Muscle layer of colon (tissue), 2 donors: ENCODE data around the gene NUMBL.

Experiments
- H3K27ac ChIP-seq: one replicate; pipeline ENCODE4 v1.7.0; 2013; ENCODE audit warnings: low read depth, mild to moderate bottlenecking, low read length, moderate library complexity
- H3K27me3 ChIP-seq, 2 donors: one replicate each; pipeline ENCODE4 v1.7.0; 2013; ENCODE audit warnings: low read length in 2 of 2, mild to moderate bottlenecking in 2 of 2; ENCODE audit not compliant: insufficient read depth in 2 of 2, control insufficient read depth in 1 of 2
- H3K36me3 ChIP-seq: one replicate; pipeline ENCODE4 v1.7.0; 2013; ENCODE audit warnings: mild to moderate bottlenecking, low read length; ENCODE audit not compliant: insufficient read depth
- H3K4me1 ChIP-seq: one replicate; pipeline ENCODE4 v1.7.0; 2013; ENCODE audit warnings: mild to moderate bottlenecking, low read length; ENCODE audit not compliant: insufficient read depth
- H3K4me3 ChIP-seq, 2 donors: one replicate each; pipeline ENCODE4 v1.7.0; 2013; ENCODE audit warnings: low read length in 2 of 2, low read depth in 1 of 2, mild to moderate bottlenecking in 1 of 2, moderate library complexity in 1 of 2
- H3K9ac ChIP-seq: one replicate; pipeline ENCODE4 v1.7.0; 2013; ENCODE audit warnings: low read length
- H3K9me3 ChIP-seq: one replicate; pipeline ENCODE4 v1.7.0; 2013; ENCODE audit warnings: mild to moderate bottlenecking, low read length
- donor health status: abdominal sarcoma.
- donor health status: Adenocarcinoma of cecum.

Gene NUMBL

GRCh38 chr19:40672573-40673299, 17.7 kb downstream of the NUMBL start:
- Histone ChIP-seq H3K4me1 (no peaks in the 10 kb centered on the region), H3K9ac (no peak overlapping the region), H3K27me3 (no peaks in the 10 kb centered on the region), H3K9me3 (no peaks in the 10 kb centered on the region), H3K27ac (no peak overlapping the region), H3K36me3 (peaks cover 85% of the 10 kb centered on the region), H3K4me3 (no peak overlapping the region)

DNA sequence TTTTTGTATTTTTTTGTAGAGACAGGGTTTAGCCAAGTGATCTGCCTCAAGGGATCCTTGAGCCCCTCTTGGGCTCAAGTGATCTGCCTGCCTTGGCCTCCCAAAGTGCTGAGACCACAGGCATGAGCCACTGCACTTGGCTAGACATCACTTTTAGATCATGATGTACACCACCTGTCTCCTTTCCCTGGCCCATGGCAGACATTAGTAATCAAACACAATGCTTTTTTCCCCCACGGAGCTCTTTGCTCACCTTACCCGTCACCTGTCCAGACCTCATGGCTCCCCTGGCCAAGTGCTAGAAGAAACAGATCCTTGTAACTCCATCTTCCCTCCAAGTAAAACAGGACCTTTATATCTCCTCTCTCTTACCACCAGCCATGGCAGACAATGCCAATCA, 18.4 kb downstream of the NUMBL start:
- Histone ChIP-seq H3K36me3 (peaks cover 78% of the 10 kb centered on the region), H3K27ac (no peak overlapping the region), H3K9me3 (no peaks in the 10 kb centered on the region)

GRCh38 chr19:40671404-40671803, 19.0 kb downstream of the NUMBL start:
- H3K27ac ChIP-seq: no peak overlapping the region

More for the DNA sequence above, 18.4 kb downstream of the NUMBL start:
- Histone ChIP-seq H3K4me1 (no peaks in the 10 kb centered on the region), H3K4me3 (no peak overlapping the region), H3K27me3 (no peaks in the 10 kb centered on the region), H3K9ac (no peak overlapping the region)

DNA sequence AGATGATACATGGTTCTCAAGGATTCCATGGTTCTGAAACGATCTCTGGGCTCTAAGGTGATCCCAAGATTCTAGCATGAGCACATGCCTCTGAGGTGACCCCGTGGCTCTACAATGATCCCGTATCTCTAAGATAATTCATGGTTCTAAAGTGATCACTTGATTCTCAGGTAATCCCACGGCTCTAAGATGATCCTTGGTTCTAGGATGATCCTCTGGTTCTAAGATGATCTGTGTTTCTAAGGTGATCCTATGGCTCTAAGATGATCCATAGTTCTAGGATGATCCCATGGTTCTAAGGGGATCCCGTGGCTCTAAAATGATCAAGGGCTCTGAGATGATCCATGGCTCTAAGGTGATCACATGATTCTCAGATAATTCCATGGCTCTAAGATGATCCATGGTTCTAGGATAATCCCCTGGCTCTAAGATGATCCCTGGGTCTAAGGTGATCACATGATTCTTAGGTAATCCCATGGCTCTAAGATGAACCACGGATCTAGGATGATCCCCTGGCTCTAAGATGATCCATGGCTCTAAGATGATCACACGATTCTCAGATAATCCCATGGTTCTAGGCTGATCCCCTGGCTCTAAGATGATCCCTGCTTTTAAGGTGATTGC, 21.3 kb downstream of the NUMBL start:
- Histone ChIP-seq H3K27ac (no peak overlapping the region), H3K9me3 (no peaks in the 10 kb centered on the region), H3K36me3 (peaks cover 59% of the 10 kb centered on the region), H3K4me1 (peaks cover under 1% of the 10 kb centered on the region), H3K4me3 (no peak overlapping the region), H3K27me3 (no peaks in the 10 kb centered on the region), H3K9ac (no peak overlapping the region)

More at GRCh38 chr19:40671404-40671803, 19.0 kb downstream of the NUMBL start:
- peaks cover 74% of the 10 kb centered on the region for H3K36me3 ChIP-seq
- H3K4me3 ChIP-seq: no peak overlapping the region
- H3K27me3 ChIP-seq: no peaks in the 10 kb centered on the region
- no peak overlapping the region for H3K9ac ChIP-seq
- no peaks in the 10 kb centered on the region for H3K4me1 ChIP-seq
- H3K9me3 ChIP-seq: no peaks in the 10 kb centered on the region

DNA sequence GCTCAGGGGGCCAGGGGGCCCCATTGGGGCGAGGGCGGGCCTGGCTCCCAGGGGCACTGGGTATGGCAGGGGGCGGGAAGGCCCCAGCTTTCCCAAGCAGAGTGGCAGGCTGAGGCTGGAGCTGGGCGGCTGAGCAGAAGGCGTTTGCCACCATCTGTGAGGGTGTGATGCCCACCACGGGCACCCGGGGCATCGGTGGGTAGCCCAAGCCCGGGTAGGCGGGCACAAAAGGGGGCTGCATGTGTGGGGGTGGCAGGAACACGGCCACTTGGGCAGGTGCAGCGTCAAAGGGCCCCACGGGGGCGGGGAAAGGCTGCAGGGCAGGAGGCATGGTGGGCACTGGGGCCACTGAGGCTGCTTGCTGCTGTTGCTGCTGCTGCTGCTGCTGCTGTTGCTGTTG, 22.8 kb downstream of the NUMBL start:
- Histone ChIP-seq H3K36me3 (peaks cover 44% of the 10 kb centered on the region), H3K9ac (no peak overlapping the region), H3K27ac (no peak overlapping the region), H3K4me1 (peaks cover 8% of the 10 kb centered on the region), H3K4me3 (no peak overlapping the region), H3K27me3 (no peaks in the 10 kb centered on the region), H3K9me3 (no peaks in the 10 kb centered on the region)

DNA sequence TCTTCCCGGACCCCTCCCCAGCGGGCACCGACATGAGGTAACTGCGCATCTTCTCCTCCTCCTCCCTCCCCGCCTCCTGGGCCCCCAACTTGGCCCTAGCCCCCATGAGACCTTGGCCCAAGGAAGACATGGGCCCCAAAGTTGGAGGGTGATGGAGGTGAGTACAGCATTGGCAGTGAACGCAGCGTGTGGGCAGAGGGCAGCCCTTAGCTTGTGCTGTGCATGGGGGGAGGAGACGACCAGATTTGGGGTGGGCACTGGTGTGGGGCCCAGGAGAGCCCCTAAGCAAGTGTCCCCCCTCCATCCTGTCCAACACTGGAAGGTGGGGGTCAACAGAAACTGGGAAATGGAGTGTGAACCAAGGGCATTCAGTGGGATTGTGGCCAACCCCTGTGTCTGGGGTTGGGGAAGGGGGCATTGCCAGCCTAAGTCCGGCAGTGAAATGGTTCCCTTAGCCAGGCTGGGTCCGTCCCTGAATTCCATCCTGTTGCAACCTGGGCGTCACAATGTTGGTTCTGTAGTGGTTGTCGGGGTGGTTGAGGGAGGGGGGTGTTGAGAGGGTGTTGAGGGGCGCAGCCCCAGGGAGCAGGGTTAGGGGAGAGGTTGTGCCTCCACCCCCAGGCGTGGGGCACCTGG, 23.5 kb downstream of the NUMBL start:
- no peak overlapping the region for H3K27ac ChIP-seq
- H3K9ac ChIP-seq: no peak overlapping the region
- peaks cover 8% of the 10 kb centered on the region for H3K4me1 ChIP-seq
- peaks cover 37% of the 10 kb centered on the region for H3K36me3 ChIP-seq
- H3K4me3 ChIP-seq: no peak overlapping the region
- no peaks in the 10 kb centered on the region for H3K9me3 ChIP-seq
- no peaks in the 10 kb centered on the region for H3K27me3 ChIP-seq

GRCh38 chr19:40663695-40664692, 26.5 kb downstream of the NUMBL start:
- Histone ChIP-seq H3K27me3 (no peaks in the 10 kb centered on the region), H3K27ac (peak overlapping the region; percentile 80)

GRCh38 chr19:40662925-40663694, 27.3 kb downstream of the NUMBL start:
- Histone ChIP-seq H3K4me1 (peaks cover 8% of the 10 kb centered on the region), H3K27me3 (no peaks in the 10 kb centered on the region), H3K27ac (peak overlapping the region; percentile 80), H3K9ac (no peak overlapping the region), H3K4me3 (peak overlapping the region; percentile 34 to 71), H3K9me3 (no peaks in the 10 kb centered on the region), H3K36me3 (peaks cover under 1% of the 10 kb centered on the region)

More at GRCh38 chr19:40663695-40664692, 26.5 kb downstream of the NUMBL start:
- Histone ChIP-seq H3K36me3 (peaks cover 10% of the 10 kb centered on the region), H3K4me3 (peak overlapping the region; percentile 34 to 71), H3K9me3 (no peaks in the 10 kb centered on the region), H3K4me1 (peaks cover 8% of the 10 kb centered on the region), H3K9ac (no peak overlapping the region)

DNA sequence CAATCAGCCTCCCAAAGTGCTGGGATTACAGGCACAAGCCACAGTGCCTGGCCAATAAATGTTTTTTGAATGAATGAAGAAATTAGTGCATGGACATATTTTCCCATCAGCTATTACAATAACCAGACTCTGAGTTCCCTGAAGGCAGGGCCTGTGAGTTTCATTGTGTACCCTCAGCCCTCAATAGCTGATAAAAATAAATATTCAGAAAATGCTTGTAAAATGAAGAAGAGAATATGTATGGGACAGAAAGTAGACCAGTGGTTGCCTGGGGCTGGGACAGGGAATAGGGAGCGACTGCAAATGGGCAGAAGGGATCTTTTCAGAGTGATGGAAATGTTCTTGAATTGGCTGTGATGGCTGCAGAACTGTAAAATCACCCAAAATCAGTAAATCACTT, 28.8 kb downstream of the NUMBL start:
- Histone ChIP-seq H3K9me3 (no peaks in the 10 kb centered on the region), H3K4me3 (no peak overlapping the region), H3K27me3 (no peaks in the 10 kb centered on the region), H3K27ac (no peak overlapping the region), H3K4me1 (peaks cover 8% of the 10 kb centered on the region), H3K9ac (no peak overlapping the region), H3K36me3 (no peaks in the 10 kb centered on the region)

- Histone ChIP-seq H3K9me3 (no peaks in the 10 kb centered on the region), H3K36me3 (no peaks in the 10 kb centered on the region), H3K27ac (no peak overlapping the region), H3K27me3 (no peaks in the 10 kb centered on the region), H3K4me3 (no peak overlapping the region), H3K4me1 (peaks cover 8% of the 10 kb centered on the region), H3K9ac (no peak overlapping the region)
Observed at GRCh38 chr19:40659566-40659965, 30.9 kb downstream of the NUMBL start.
